ENCODE data around the gene HYAL2.
"Not testable (repeated sequence)": the region's sequence is repeated elsewhere in the genome, so short reads cannot be mapped to it uniquely, and the experiment has no call there.

The HYAL2 gene

DNA sequence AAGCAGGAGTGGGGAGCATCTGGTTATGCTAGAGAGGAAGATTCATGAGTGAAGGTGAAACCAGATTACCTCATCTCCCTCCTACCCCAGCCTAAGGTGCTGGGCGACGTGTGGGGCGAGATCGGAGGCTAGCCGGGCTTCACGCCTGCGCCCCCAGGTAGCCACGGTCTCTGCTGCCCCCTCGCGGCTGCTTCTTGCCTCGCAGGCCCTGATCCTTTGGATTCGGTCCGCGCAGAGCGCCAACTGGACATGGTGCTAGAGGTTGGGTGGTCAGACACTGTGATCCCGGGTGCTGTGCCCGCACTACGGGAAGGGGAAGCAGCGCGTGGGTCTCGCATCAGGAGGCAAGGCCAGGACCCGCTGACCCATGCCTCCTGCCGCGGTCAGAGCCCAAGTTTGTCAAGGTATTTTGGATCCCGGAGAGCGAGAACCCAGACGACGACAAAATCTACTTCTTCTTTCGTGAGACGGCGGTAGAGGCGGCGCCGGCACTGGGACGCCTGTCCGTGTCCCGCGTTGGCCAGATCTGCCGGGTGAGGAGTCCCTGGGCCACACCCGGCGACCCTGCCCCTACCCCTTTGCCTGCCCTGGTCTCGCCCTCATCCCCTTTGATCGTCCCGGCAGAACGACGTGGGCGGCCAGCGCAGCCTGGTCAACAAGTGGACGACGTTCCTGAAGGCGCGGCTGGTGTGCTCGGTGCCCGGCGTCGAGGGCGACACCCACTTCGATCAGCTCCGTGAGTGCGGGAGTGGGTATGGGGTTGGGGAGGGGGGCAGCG, 49.4 kb downstream of the HYAL2 start:
- in situ Hi-C loops (cut with MboI; ENCODE audit: low sequenced_read_pairs) = no loop called here

DNA sequence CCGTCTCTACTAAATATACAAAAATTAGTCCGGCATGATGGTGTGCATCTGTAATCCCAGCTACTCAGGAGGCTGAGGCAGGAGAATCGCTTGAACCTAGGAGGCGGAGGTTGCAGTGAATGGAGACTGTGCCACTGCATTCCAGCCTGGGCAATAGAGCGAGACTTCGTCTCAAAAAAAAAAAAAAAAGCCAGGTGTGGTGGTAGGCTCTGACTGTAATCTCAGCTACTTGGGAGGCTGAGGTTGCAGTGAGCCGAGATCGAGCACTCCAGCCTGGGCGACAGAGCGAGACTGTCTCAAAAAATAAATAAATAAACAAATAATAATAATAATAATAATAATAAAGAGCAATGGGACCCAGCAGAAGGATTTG, 50.0 kb downstream of the HYAL2 start:
- in situ Hi-C loops (cut with MboI; ENCODE audit: low sequenced_read_pairs) = not testable (repeated sequence)

DNA sequence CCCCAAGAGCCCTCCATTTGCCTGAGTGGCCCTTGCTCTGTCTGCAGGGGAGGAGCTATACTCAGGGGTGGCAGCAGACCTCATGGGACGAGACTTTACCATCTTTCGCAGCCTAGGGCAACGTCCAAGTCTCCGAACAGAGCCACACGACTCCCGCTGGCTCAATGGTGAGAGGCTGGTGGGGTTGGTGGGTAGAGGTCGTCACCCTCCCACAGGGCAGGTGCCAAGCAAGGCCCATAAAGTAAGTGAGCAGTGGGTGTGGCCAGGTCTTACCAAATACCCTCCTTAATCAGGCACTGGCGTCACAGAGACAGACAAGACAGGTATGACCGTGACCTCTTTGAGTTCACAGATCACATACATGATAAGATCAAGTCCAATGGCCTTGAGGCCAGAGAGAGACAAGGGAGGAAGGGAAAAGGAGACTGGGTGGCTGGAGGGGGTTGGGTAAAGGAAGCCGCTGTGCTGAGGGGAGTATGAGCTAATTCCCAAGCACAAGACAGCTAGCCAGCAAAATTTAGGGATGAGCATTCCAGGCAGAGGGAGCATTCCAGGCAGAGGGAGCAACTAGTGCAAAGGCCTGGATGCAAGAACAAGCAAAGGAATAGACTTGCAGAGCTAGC, 51.1 kb downstream of the HYAL2 start:
- in situ Hi-C loops (cut with MboI; ENCODE audit: low sequenced_read_pairs) = no loop called here

DNA sequence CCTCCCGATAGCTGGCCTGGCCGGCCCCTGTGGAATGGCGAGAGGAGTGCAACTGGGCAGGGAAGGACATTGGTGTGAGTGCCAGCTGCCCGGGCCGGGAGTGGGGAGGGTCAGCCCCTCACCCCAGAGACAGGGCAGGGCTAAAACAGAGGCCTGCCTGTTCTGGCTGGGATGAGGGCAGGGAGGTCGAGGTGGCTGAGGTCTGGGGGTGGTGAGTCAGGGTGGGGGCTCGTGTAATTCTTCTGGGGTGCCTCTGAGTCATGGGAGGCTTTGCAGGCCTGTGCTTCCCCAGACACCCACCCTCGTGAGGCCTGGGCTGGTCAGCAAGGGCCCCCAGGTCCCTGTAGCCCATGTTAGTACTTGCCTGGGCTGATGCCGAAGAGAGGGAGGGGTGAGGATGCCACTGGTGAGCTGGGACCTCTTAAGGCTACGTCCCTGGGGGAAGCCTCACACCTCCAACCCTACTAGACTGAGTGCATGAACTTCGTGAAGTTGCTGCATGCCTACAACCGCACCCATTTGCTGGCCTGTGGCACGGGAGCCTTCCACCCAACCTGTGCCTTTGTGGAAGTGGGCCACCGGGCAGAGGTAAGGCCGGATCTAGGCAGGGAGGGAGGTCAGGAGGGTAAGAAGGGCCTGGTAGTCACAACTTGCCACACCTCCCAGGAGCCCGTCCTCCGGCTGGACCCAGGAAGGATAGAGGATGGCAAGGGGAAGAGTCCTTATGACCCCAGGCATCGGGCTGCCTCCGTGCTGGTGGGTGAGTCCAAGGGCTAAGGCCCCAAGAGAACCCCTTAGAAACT, 51.9 kb downstream of the HYAL2 start:
- in situ Hi-C loops (cut with MboI; ENCODE audit: low sequenced_read_pairs) = no loop called here

DNA sequence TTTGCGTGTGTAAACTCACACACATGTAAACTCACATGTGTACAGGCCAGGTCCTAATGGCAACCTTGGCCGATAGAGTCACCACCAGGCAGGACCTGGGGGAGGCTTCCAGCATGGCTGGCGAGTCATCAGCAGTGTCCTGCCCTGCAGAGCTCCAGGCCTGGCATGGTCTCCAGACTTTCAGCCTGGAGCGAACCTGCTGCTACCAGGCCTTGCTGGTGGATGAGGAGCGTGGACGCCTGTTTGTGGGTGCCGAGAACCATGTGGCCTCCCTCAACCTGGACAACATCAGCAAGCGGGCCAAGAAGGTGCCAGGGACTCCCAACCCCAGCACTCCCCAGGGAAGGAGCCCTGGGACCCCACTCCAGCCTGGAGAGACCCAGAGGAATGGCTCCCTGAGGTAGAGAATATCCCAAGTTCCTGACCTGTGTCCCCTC, 52.5 kb downstream of the HYAL2 start:
- in situ Hi-C loops (cut with MboI; ENCODE audit: low sequenced_read_pairs) = no loop called here

DNA sequence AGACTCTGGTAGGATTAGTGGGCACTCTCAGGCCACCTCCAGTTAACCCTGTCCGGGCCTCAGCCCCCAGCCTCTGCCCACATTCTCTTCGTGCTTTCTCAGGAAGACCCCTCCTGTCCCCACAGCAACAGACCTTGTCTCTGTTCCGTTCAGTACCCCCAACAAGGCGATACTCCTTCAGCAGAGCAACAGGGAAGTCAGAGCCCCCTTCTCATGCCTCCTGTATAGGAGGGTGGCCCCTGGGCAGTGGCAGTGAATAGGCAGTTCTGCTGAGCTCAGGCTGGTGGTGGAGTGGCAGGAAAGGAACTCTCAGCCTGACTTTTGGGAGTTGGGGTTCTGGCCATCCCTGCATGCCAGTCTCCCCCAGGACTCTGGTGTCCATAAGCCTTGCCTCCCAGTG, 53.1 kb downstream of the HYAL2 start:
- in situ Hi-C loops (cut with MboI; ENCODE audit: low sequenced_read_pairs) = no loop called here

DNA sequence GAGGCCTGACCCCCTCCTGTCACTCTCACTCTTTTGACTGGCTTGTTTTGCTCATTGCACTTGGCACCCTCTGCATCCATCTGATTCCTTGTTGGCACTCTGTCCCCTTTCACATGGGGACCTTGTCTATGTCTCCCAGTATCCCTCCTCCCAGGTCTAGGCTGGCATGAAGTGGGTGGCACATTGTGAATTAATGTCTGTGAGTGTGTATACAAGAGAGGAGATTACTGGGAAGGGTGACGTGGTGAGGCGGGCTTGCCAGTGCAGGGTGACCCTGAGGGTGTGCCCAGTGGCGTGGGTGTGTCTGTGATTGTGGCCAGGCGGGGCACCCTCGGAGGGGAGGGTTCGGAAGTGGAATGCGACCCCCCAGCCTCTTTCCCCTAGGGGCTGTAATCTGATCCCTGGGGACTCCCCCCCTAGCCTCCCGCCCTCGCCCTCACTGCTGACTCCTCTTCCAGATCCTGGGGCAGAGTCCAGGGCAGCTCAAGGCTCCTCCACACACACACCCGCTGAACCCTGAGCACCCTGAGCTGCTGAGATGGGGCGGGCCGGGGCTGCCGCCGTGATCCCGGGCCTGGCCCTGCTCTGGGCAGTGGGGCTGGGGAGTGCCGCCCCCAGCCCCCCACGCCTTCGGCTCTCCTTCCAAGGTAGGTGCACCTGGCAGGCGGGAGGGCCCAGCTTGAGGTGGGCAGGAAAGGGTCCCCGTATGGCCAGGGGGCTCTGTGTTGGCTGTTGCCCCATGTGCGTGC, 53.7 kb downstream of the HYAL2 start, which contains the start of gene SEMA3B:
TSS of gene SEMA3B (plus strand) at position 445 of the 749 bp plus-strand sequence. CDS start at position 539, 94 bp downstream.
- in situ Hi-C loops (cut with MboI; ENCODE audit: low sequenced_read_pairs) = no loop called here

DNA sequence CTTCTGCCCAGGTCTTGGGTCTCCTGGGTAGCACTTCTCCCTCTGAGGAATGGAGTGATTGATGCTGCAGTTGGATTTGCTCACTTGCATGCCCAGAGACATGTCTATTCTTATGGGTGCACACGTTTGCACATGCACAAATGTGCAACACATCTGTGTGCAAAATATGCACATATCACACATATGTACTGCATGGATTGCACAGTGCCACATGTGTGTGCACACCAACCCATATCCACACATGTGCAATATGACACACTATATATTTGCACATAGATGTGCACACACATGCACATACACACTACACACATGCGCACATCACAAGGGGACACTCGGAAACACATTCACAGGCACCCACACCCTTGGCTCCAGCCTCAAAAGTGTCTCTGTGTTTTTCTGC, 54.3 kb downstream of the HYAL2 start:
- in situ Hi-C loops (cut with MboI; ENCODE audit: low sequenced_read_pairs) = no loop called here

Measured in HL-60/S4 treated with retinoic acid at 250 ng/mL for 4 days and 3 days (cell line).